Esophagus muscularis mucosa (tissue), 3 donors: Measurements from ENCODE around the gene GRIN3A.

Experiments used
- POLR2A ChIP-seq: fragments of 450-650 bp; IDR thresholded peaks from one replicate; pipeline ENCODE4 v1.6.1; 2017; ENCODE audit warnings: antibody characterized with exemption, moderate library complexity, mild to moderate bottlenecking, low read depth
- TF ChIP-seq, protein P1 (sequence below), 3 experiments: fragments of 200-600 bp in 2 of 3; fragments of 450-650 bp in 1 of 3; sonication (generic) in 2 of 3; IDR thresholded peaks; one replicate each; pipeline ENCODE4 v1.5.1; 2017 to 2019; ENCODE audit warnings: antibody characterized with exemption in 3 of 3, mild to moderate bottlenecking in 2 of 3, moderate library complexity in 1 of 3

DNA sequence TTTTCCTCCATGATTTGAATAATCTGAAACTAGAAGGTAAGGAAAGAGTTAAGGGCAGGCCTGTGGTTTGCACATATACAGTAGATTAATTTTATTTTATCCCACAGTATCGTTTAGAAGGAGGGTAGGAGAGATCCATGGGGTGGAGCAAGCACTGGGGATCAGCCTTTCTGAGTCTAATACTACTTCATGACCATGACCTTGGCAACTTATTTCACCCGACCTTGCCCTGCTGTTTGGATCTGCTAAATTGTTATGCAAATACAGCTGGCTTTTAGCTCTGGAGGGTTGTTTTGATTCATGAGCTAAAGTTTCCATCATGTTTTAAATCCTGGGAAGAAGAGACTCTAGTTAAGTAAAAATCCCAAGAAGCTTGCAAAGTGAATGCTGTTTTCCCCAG, 864 bp upstream of the GRIN3A start:
- no peak for TF ChIP-seq POLR2A
- TF ChIP-seq, protein P1, sequence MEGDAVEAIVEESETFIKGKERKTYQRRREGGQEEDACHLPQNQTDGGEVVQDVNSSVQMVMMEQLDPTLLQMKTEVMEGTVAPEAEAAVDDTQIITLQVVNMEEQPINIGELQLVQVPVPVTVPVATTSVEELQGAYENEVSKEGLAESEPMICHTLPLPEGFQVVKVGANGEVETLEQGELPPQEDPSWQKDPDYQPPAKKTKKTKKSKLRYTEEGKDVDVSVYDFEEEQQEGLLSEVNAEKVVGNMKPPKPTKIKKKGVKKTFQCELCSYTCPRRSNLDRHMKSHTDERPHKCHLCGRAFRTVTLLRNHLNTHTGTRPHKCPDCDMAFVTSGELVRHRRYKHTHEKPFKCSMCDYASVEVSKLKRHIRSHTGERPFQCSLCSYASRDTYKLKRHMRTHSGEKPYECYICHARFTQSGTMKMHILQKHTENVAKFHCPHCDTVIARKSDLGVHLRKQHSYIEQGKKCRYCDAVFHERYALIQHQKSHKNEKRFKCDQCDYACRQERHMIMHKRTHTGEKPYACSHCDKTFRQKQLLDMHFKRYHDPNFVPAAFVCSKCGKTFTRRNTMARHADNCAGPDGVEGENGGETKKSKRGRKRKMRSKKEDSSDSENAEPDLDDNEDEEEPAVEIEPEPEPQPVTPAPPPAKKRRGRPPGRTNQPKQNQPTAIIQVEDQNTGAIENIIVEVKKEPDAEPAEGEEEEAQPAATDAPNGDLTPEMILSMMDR (IDR thresholded peaks at IDR 0.05): no peak
